Adipocyte (in vitro differentiated cells): ENCODE results near the gene NBDY.
"Not testable (repeated sequence)": the region's sequence is repeated elsewhere in the genome, so short reads cannot be mapped to it uniquely, and the experiment has no call there.

Source experiments
- DNase-seq: peaks from one replicate; pipeline ENCODE4 v3.0.0-alpha.2; 2015; ENCODE audit warnings: low read depth
- H3K27me3 ChIP-seq: replicated peaks from 2 replicates; pipeline ENCODE4 v1.7.0; 2013; ENCODE audit warnings: mild to moderate bottlenecking, low read length, moderate library complexity; ENCODE audit not compliant: control insufficient read depth, insufficient read depth
- H3K36me3 ChIP-seq: 2 replicates; pipeline ENCODE4 v1.7.0; 2013; ENCODE audit warnings: low read length, mild to moderate bottlenecking, moderate library complexity; ENCODE audit not compliant: control insufficient read depth, insufficient read depth, severe bottlenecking
- H3K4me1 ChIP-seq: 2 replicates; pipeline ENCODE4 v1.7.0; 2013; ENCODE audit warnings: mild to moderate bottlenecking, low read length, moderate library complexity; ENCODE audit not compliant: control insufficient read depth, insufficient read depth
- H3K4me3 ChIP-seq: 2 replicates; pipeline ENCODE4 v1.7.0; 2013; ENCODE audit warnings: mild to moderate bottlenecking, low read length, moderate library complexity
- H3K9ac ChIP-seq: 2 replicates; pipeline ENCODE4 v1.7.0; 2013; ENCODE audit warnings: mild to moderate bottlenecking, low read length, moderate library complexity
- H3K9me3 ChIP-seq: 2 replicates; pipeline ENCODE4 v1.7.0; 2013; ENCODE audit warnings: mild to moderate bottlenecking, low read length, moderate library complexity; ENCODE audit not compliant: control insufficient read depth

NBDY gene

GRCh38 chrX:56751071-56751470, 22.0 kb downstream of the NBDY start:
- H3K36me3 ChIP-seq, result no peaks in the 10 kb centered on the region
- H3K4me3 ChIP-seq, result no peak overlapping the region
- H3K27me3 ChIP-seq, result peaks cover 24% of the 10 kb centered on the region
- H3K9ac ChIP-seq, result no peak overlapping the region
- H3K4me1 ChIP-seq, result peaks cover 2% of the 10 kb centered on the region
- H3K9me3 ChIP-seq, result peaks cover 8% of the 10 kb centered on the region
- no peak for DNase-seq

GRCh38 chrX:56757327-56757726, 28.3 kb downstream of the NBDY start:
- Histone ChIP-seq H3K4me3 (no peak overlapping the region), H3K4me1 (no peaks in the 10 kb centered on the region), H3K36me3 (no peaks in the 10 kb centered on the region), H3K27me3 (peaks cover 36% of the 10 kb centered on the region), H3K9ac (no peak overlapping the region), H3K9me3 (no peaks in the 10 kb centered on the region)
- no peak for DNase-seq

GRCh38 chrX:56758456-56758855, 29.4 kb downstream of the NBDY start:
- Histone ChIP-seq H3K36me3 (no peaks in the 10 kb centered on the region), H3K9ac (no peak overlapping the region), H3K4me1 (no peaks in the 10 kb centered on the region), H3K4me3 (no peak overlapping the region), H3K9me3 (no peaks in the 10 kb centered on the region), H3K27me3 (peaks cover 31% of the 10 kb centered on the region)
- no peak for DNase-seq

GRCh38 chrX:56759736-56760409, 30.8 kb downstream of the NBDY start:
- no peak for DNase-seq
- no peaks in the 10 kb centered on the region for H3K36me3 ChIP-seq

GRCh38 chrX:56760410-56761124, 31.5 kb downstream of the NBDY start:
- not testable (repeated sequence) for H3K4me3 ChIP-seq, H3K9ac ChIP-seq, H3K36me3 ChIP-seq, DNase-seq, H3K9me3 ChIP-seq
- H3K4me1 ChIP-seq, result peaks cover 10% of the 10 kb centered on the region
- peaks cover 25% of the 10 kb centered on the region for H3K27me3 ChIP-seq

More at GRCh38 chrX:56759736-56760409, 30.8 kb downstream of the NBDY start:
- Histone ChIP-seq H3K27me3 (peaks cover 25% of the 10 kb centered on the region), H3K4me3 (no peak overlapping the region), H3K9ac (no peak overlapping the region), H3K4me1 (peaks cover 3% of the 10 kb centered on the region), H3K9me3 (no peaks in the 10 kb centered on the region)

- H3K36me3 ChIP-seq, result no peaks in the 10 kb centered on the region
- no peak for DNase-seq
- H3K9ac ChIP-seq, result no peak overlapping the region
- H3K4me1 ChIP-seq, result peaks cover 16% of the 10 kb centered on the region
- no peaks in the 10 kb centered on the region for H3K9me3 ChIP-seq
- H3K4me3 ChIP-seq, result no peak overlapping the region
- peaks cover 25% of the 10 kb centered on the region for H3K27me3 ChIP-seq
Observed at GRCh38 chrX:56761167-56761566, 32.1 kb downstream of the NBDY start.

GRCh38 chrX:56762220-56762619, 33.2 kb downstream of the NBDY start:
- H3K4me1 ChIP-seq, result peaks cover 27% of the 10 kb centered on the region

GRCh38 chrX:56762707-56763555, 33.9 kb downstream of the NBDY start:
- no peak overlapping the region for H3K9ac ChIP-seq
- peaks cover 25% of the 10 kb centered on the region for H3K27me3 ChIP-seq
- H3K36me3 ChIP-seq, result no peaks in the 10 kb centered on the region
- DNase-seq, result no peak
- no peak overlapping the region for H3K4me3 ChIP-seq
- H3K9me3 ChIP-seq, result no peaks in the 10 kb centered on the region
- peaks cover 27% of the 10 kb centered on the region for H3K4me1 ChIP-seq

More at GRCh38 chrX:56762220-56762619, 33.2 kb downstream of the NBDY start:
- Histone ChIP-seq H3K27me3 (peaks cover 25% of the 10 kb centered on the region), H3K9me3 (no peaks in the 10 kb centered on the region), H3K9ac (no peak overlapping the region), H3K4me3 (no peak overlapping the region), H3K36me3 (no peaks in the 10 kb centered on the region)
- no peak for DNase-seq

GRCh38 chrX:56763556-56764152, 34.6 kb downstream of the NBDY start:
- Histone ChIP-seq H3K27me3 (peaks cover 22% of the 10 kb centered on the region), H3K36me3 (no peaks in the 10 kb centered on the region), H3K4me3 (peak overlapping the region; percentile 83), H3K4me1 (peaks cover 27% of the 10 kb centered on the region), H3K9me3 (no peaks in the 10 kb centered on the region), H3K9ac (peak overlapping the region; percentile 67)
- peak; percentile 37 for DNase-seq

GRCh38 chrX:56764153-56764974, 35.3 kb downstream of the NBDY start:
- peak overlapping the region; percentile 67 for H3K9ac ChIP-seq
- peaks cover 27% of the 10 kb centered on the region for H3K4me1 ChIP-seq
- no peaks in the 10 kb centered on the region for H3K9me3 ChIP-seq
- peaks cover 20% of the 10 kb centered on the region for H3K27me3 ChIP-seq
- DNase-seq, result peak; percentile 79
- no peaks in the 10 kb centered on the region for H3K36me3 ChIP-seq
- H3K4me3 ChIP-seq, result peak overlapping the region; percentile 83
